Stimulated activated CD4-positive, alpha-beta T cell treated with anti-CD3 and anti-CD28 coated beads, Interleukin-4, amount 100 ng/mL, for 48 hours (primary cell): ENCODE data around the gene TYRP1.

Source experiments
- DNase-seq, 2 donors: peaks; one replicate each; pipeline ENCODE4 v3.0.0-alpha.2; 2020; ENCODE audit warnings: low read depth in 2 of 2

Gene TYRP1

DNA sequence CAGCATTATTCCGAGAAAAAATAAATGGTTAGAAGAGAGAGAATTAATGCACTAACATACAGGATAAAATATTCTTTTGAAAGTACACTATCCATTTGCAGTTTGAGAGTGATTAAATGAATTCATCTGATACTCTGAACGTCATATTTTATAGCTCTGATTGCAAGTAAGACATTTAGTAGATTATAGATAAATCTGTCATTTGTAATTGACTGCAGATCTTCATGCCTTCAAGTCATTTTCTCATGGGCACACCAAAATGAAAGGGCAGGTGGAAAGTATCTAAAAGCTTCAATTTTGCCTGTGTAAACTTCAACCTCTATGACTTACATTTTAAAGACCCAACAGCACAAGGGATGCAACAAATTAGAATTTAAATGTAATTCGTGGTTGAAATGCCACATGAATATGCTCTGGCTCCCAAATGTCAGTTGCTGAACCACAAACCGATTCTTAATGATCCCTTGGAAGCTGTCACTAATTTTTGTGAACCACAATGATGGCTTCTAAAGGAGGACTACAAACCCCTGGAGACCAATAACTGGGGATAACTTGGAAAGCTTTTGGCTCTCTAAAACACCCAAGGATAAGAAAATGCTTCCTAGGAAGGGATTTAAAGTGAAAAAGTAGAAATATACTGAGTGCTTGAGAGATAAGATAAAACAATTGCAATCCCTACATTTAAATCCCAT lies 3.9 kb downstream of the TYRP1 start:
- no peak for DNase-seq

DNA sequence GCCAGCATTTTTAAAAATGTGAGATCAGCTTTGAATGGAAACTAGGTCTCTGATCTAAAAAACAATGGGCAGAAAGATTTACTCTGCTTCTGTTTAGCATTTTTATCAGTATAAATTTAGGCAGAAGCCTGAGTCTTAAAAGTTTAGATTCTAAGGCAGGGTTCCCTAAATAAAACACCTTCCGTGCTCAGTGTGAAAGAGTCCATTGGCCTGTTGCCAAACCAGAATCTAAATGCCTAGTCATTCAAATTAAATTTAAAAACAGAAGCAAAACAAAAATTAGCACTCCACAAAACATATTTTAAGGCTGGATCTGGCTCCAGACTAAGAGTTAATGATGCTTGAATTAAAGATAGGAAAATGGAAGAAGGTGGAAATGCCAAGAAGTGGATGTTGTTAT lies 4.5 kb downstream of the TYRP1 start:
- no peak for DNase-seq

GRCh38 chr9:12698266-12698665 lies 5.1 kb downstream of the TYRP1 start:
- no peak for DNase-seq

DNA sequence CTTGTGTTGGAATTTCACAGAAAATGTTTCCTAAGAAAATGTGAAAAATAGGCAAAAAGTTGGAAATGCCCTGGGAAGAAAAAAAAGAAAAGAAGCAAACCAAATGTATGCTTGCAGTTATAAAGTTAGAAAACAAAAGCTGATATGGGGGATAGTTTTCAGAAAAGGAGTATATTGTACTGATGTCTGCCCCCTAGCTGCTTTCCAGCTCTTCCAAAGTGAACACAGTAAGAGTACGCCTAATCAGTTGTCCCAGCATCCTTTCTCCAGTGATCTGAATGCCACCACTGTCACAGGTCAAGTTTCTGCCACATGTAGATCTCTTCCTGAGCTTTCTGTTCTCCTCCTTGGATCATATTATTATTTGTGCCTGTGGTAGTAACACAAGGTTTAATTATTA lies 5.8 kb downstream of the TYRP1 start:
- DNase-seq, result no peak

DNA sequence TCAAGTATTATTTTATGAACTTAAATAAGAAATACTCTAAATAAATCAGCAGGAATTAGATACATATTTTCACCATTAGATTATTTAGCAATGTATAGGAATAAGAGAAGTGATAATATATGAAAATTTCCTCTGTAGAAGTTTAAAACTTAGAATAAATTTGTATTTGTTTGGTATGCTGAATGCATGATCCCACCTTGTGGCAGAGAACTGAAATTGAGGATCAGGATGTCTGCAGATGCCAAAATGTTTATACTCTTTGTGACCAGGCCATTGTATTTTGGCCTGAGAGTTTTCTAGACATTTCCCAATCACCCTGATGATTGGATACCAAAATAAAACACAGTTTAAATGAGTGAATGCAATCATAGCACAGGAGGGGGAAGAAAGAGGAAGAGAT lies 6.3 kb downstream of the TYRP1 start:
- DNase-seq, result no peak

- no peak for DNase-seq
Observed at GRCh38 chr9:12701126-12701525, 7.9 kb downstream of the TYRP1 start.

GRCh38 chr9:12702160-12702758 lies 9.1 kb downstream of the TYRP1 start:
- DNase-seq, result no peak

GRCh38 chr9:12703996-12704395 lies 10.8 kb downstream of the TYRP1 start:
- DNase-seq, result no peak

GRCh38 chr9:12705738-12706391 lies 12.7 kb downstream of the TYRP1 start:
- DNase-seq, result no peak

DNA sequence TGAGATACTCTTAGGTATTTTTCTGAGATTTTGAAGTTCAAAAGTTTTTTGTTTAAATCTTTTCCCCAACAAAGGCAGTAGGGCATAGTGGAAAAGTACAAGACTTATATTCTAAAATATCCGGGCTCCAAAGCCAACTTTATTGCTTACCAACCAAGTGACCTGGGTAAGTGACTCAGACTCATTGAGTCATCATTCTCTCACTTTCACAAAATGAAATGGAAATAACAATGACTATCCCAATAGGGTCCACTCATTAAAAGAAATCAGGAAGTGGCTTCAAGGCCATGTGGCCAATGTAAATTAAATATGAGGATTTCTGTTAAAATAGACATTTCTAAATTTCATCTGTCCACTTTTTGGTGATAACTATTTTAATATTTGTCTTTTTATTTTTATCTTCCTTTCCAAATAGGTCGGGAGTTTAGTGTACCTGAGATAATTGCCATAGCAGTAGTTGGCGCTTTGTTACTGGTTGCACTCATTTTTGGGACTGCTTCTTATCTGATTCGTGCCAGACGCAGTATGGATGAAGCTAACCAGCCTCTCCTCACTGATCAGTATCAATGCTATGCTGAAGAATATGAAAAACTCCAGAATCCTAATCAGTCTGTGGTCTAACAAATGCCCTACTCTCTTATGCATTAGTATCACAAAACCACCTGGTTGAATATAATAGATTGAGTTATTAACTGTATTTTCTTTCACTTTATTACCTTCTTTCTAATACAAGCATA lies 15.5 kb downstream of the TYRP1 start:
- no peak for DNase-seq

- no peak for DNase-seq
Observed at GRCh38 chr9:12712532-12712931, 19.3 kb downstream of the TYRP1 start.

GRCh38 chr9:12715268-12715667 lies 22.1 kb downstream of the TYRP1 start:
- no peak for DNase-seq

DNA sequence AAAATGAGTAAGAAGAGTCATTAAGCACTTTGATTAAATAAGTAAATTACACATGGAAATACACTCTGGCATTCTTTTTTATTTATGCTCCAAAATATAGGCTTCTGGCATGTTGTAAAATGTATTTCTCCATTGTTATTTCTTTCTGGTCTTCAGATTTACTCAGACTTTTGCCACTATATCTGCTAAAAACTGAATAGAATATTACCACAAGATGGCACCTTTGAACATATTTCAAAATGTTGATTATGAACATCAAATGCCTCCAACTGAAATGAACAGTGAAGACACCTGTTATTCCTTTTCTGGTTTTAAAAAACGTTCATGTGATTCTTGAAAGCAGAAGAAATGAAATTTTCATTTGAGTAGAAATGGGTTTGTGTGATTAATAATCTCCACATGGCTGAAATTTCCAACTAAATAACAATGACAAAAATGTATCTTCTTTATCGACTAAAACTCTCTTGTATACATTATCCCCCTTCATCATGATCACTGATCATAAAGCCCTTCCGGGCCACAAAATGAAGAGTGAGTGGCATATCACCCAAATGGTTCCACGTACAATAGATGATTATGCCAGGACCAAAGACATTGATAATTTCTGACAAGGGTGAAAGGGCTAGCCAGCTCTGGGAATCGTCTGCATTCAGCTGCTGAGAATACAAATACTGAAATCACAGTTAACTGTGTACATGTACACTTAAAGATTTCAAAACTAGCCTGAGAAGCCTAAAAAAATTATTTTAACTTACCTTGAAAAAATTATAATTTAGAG lies 23.8 kb downstream of the TYRP1 start:
- no peak for DNase-seq

GRCh38 chr9:12717907-12718306 lies 24.7 kb downstream of the TYRP1 start:
- DNase-seq, result no peak

GRCh38 chr9:12718482-12719026 lies 25.4 kb downstream of the TYRP1 start:
- DNase-seq, result no peak

DNA sequence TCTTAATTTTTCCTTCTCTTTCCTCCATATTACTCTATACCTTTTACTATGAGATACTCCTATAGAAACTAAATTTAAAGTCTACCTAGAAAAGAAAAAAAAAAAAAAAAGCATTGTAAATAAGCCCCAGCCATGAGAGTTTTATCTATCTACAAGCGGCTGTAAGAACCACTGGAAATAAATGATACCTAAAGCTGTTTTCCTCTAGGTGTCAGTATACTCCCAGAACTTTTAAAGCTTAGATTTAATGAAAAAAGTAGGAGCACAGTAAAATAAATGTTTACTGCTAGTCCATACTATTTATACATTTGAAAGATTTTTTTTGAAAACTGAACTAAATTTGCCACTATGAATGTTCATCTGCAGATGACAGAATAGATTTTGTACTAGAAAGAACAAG lies 26.2 kb downstream of the TYRP1 start:
- no peak for DNase-seq

DNA sequence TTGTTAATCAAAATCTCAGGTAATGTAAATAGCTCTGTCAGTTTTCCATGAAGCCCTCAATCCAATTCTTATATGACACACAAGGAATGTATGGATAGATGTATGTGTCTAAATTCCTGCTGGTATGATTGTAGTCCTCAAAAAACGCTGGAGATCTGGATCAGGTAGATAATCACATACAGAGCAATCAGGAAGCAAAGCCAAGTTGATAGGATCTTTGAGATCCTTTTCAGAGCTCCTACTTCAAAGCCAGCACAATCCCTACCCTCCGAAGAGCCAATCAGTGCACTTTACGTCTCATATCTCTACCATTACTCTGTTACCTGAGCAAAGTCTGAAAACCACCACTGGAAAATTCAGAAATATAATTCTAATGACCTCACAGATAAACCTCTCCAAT lies 27.4 kb downstream of the TYRP1 start:
- DNase-seq, result no peak

GRCh38 chr9:12722131-12722530 lies 28.9 kb downstream of the TYRP1 start:
- DNase-seq, result no peak

DNA sequence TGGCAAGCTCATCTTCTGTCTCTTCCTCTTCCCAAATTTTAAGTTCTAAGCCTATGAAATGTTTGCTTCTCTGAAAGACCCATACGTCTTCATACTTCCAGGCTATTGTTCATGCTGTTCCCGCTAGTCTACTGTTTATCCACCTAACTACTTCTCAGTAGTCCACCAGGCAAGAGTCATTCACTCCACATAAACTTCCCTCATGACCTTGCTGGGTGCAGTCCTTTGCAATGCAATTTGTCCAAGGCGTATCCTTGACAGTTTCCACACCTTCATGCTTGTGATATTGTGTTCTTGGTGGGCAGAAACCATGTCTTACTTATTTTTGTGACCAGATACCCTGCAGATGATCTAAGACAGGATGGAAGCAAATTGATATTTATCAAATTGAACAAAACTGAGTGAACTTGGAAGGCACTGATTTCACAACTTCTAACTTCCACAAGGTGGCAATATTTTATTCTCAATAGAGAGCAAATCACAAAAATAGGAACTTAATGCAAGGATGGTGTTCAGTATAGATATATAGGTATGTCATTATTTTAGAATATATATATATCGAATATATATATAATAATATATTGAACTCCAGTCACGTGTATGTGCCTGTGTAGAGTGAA lies 30.3 kb downstream of the TYRP1 start:
- no peak for DNase-seq

DNA sequence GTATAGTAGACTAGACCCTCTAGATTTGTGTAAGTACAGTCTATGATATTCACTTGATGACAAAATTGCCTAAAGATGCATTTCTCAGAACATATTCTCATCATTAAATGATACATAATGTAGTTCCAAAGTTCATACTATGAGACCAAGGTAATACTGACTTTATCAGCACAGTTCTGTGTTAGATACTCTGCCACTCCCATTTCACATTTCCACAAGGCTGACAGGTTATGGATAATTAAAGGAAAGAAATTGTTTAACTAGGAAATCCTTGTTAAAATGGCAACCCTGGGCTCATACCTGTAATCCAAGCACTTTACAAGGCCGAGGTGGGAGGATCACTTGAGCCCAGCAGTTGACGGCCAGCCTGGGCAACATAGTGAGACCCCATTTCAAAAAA lies 33.6 kb downstream of the TYRP1 start:
- no peak for DNase-seq

DNA sequence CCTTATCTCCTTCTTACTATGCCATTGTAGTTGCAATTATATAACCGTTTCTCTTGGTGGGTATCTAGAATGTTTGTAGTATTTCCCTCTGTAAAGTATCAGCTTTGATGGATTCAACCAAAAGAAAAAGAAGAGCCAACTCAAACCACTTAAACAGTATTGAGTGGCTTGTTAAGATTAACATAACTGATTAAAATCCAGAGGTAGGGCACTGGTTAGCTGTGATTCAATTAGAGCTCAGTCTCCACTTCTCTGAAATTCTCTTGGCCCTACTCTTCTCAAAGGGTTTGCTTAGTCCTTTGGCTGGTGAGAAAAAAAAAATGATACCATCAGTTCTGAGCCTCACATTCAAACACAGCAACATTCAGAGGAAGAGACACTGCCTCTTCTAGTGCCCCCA lies 37.0 kb downstream of the TYRP1 start:
- no peak for DNase-seq
